ENCODE results near the gene CRX. TPM values are rescaled to one million over a fixed set of nuclear protein-coding genes. Genes with fewer than 3 reads are reported as not detected.
"Not testable (repeated sequence)": the region's sequence is repeated elsewhere in the genome, so short reads cannot be mapped to it uniquely, and the experiment has no call there.

The CRX gene
- polyA plus RNA-seq, 1 of the 3 experiments (the other 2 are of a cell fraction) = not detected

DNA sequence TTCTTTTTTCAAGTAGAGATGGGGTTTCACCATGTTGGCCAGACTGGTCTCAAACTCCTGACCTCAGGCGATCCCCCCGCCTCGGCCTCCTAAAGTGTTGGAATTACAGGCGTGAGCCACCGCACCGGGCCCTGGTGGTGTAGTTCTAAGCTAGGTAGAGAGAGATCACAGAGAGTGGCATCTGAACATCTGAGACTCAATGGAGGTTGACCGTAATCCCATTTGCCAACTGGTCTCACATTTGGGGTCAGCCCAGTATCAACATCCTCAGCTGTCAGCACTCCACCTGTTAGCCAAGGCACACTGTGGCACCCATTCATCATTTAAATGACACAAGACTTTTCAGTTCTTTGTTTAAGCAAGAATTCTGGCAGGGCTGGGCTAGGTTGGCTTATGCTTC lies 35.2 kb upstream of the CRX start:
- Histone ChIP-seq H3K27me3 (ENCODE audit: insufficient read depth) (no peaks in the 10 kb centered on the region), H3K9ac (no peak overlapping the region), H3K9me3 (no peaks in the 10 kb centered on the region), H3K4me1 (ENCODE audit: control insufficient read depth in 1 of 2, insufficient read depth in 2 of 2, low read depth in 1 of 2, low read length in 1 of 2) (no peaks in the 10 kb centered on the region), H2AFZ (ENCODE audit: low read depth) (no peak overlapping the region), H3K79me2 (ENCODE audit: insufficient read depth) (no peaks in the 10 kb centered on the region), H3K9me2 (no peaks in the 10 kb centered on the region), H3F3A (replicated peaks; ENCODE audit: insufficient read depth) (peaks cover 5% of the 10 kb centered on the region), H3K27ac (ENCODE audit: low read depth in 2 of 2, low read length in 1 of 2) (no peak overlapping the region), H3K4me2 (no peak overlapping the region), H3K4me3 (ENCODE audit: low read depth in 2 of 2, low read length in 1 of 2) (no peak overlapping the region), H3K36me3 (replicated peaks in 1 of 2; ENCODE audit: control insufficient read depth in 1 of 2, insufficient read depth in 2 of 2, low read length in 1 of 2) (peaks cover 13 to 15% of the 10 kb centered on the region in 2 experiments), H4K20me1 (ENCODE audit: insufficient read depth) (no peaks in the 10 kb centered on the region)
- POLR2A ChIA-PET = no interaction called here
- no peak for TF ChIP-seq ZBTB33 (IDR thresholded peaks at IDR 0.05; ENCODE audit: borderline replicate concordance, low read depth)
- TF ChIP-seq FOSL2 (IDR thresholded peaks at IDR 0.05; ENCODE audit: borderline replicate concordance, low read depth) = no peak
- no peak for TF ChIP-seq RAD21 (IDR thresholded peaks at IDR 0.05; ENCODE audit: low read length)
- TF ChIP-seq RXRA (IDR thresholded peaks at IDR 0.05; ENCODE audit: borderline replicate concordance, low read depth) = no peak
- no peak for TF ChIP-seq CHD2 (IDR thresholded peaks at IDR 0.05; ENCODE audit: low read length, partially characterized antibody)
- TF ChIP-seq TCF12 (IDR thresholded peaks at IDR 0.05) = no peak
- no peak for TF ChIP-seq FOXM1 (IDR thresholded peaks at IDR 0.05; ENCODE audit: low read depth)
- TF ChIP-seq EP300 (IDR thresholded peaks at IDR 0.05; ENCODE audit: borderline replicate concordance in 1 of 2, low read depth in 1 of 2, low read length in 1 of 2) = no peak
- TF ChIP-seq POLR2AphosphoS5 (IDR thresholded peaks at IDR 0.05; ENCODE audit: low read depth, low read length) = no peak
- no peak for DNase-seq
- CTCF ChIA-PET = interaction anchor here (1.9 kb wide), 1 partner anchor 77 kb away, joined by 6 read pairs; no protein-coding TSS in a partner anchor
- 98% methylated on average over 7 of the region's 7 CpGs for WGBS (ENCODE audit: low lambda C conversion rate)

GRCh38 chr19:47787307-47787706 lies 34.4 kb upstream of the CRX start:
- WGBS (ENCODE audit: low lambda C conversion rate) = 87% methylated on average over 10 of the region's 10 CpGs
- POLR2A ChIA-PET = not testable (repeated sequence)
- CTCF ChIA-PET = interaction anchor here (0.9 to 1.9 kb wide), 2 partner anchors 75 to 76 kb away, joined by 3 to 6 read pairs; no protein-coding TSS in a partner anchor

DNA sequence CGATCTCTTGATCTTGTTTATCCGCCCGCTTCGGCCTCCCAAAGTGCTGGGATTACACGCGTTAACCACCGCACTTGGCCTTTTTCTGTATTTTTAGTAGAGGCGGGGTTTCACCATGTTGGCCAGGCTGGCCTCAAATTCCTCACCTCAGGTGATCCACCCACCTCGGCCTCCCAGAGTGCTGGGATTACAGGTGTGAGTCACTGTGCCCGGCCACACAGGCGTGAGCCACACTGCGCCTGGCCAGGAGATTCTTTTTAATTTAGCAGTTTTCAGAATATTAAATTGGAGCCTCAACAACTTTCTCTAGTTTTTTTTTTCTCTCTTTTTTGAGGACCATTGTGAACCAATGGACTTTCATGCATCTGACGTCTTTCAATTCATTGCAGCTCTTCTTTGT lies 31.9 kb upstream of the CRX start:
- H3K27ac ChIP-seq (ENCODE audit: low read depth in 2 of 2, low read length in 1 of 2); H3K9ac ChIP-seq; POLR2A ChIA-PET; H3F3A ChIP-seq (replicated peaks; ENCODE audit: insufficient read depth); DNase-seq; H3K4me2 ChIP-seq; H3K27me3 ChIP-seq (ENCODE audit: insufficient read depth); H3K9me2 ChIP-seq; H3K4me3 ChIP-seq (ENCODE audit: low read depth in 2 of 2, low read length in 1 of 2); H3K79me2 ChIP-seq (ENCODE audit: insufficient read depth); H3K36me3 ChIP-seq (replicated peaks in 1 of 2; ENCODE audit: control insufficient read depth in 1 of 2, insufficient read depth in 2 of 2, low read length in 1 of 2); H3K4me1 ChIP-seq (ENCODE audit: control insufficient read depth in 1 of 2, insufficient read depth in 2 of 2, low read depth in 1 of 2, low read length in 1 of 2); H3K9me3 ChIP-seq; H2AFZ ChIP-seq (ENCODE audit: low read depth); H4K20me1 ChIP-seq (ENCODE audit: insufficient read depth): not testable (repeated sequence)
- CTCF ChIA-PET = interaction anchor here (0.6 to 1.8 kb wide), 6 partner anchors 9 to 438 kb away, joined by 3 to 4 read pairs (median 3); no protein-coding TSS in a partner anchor
- 94% methylated on average over 13 of the region's 13 CpGs for WGBS (ENCODE audit: low lambda C conversion rate)

More at GRCh38 chr19:47787307-47787706, 34.4 kb upstream of the CRX start:
- H3K27me3 ChIP-seq (ENCODE audit: insufficient read depth); H3K4me2 ChIP-seq; H3K4me3 ChIP-seq (ENCODE audit: low read depth in 2 of 2, low read length in 1 of 2); DNase-seq; H4K20me1 ChIP-seq (ENCODE audit: insufficient read depth); H3K9ac ChIP-seq; H3K27ac ChIP-seq (ENCODE audit: low read depth in 2 of 2, low read length in 1 of 2); H2AFZ ChIP-seq (ENCODE audit: low read depth); H3K9me2 ChIP-seq; H3F3A ChIP-seq (replicated peaks; ENCODE audit: insufficient read depth); H3K9me3 ChIP-seq; H3K79me2 ChIP-seq (ENCODE audit: insufficient read depth); H3K4me1 ChIP-seq (ENCODE audit: control insufficient read depth in 1 of 2, insufficient read depth in 2 of 2, low read depth in 1 of 2, low read length in 1 of 2): not testable (repeated sequence)
- peaks cover 7 to 10% of the 10 kb centered on the region in 2 experiments for H3K36me3 ChIP-seq (replicated peaks in 1 of 2; ENCODE audit: control insufficient read depth in 1 of 2, insufficient read depth in 2 of 2, low read length in 1 of 2)

Data from SK-N-SH (cell line).